CD1c-positive myeloid dendritic cell (primary cell): ENCODE results near the gene MAP3K6.
"Not testable (repeated sequence)": the region's sequence is repeated elsewhere in the genome, so short reads cannot be mapped to it uniquely, and the experiment has no call there.

ENCODE experiments used
- DNase-seq: peaks from one replicate; pipeline ENCODE4 v3.0.0-alpha.2; 2016; ENCODE audit errors: extremely low spot score

MAP3K6 gene

GRCh38 chr1:27366411-27367159 lies at the start of gene MAP3K6:
MAP3K6 (minus strand) TSS chr1:27366961; CDS start chr1:27366597, 364 bp downstream.
- peak; percentile 52 for DNase-seq

GRCh38 chr1:27414091-27414490 lies 47.3 kb upstream of the MAP3K6 start:
- DNase-seq = no peak

- DNase-seq = no peak
Observed at GRCh38 chr1:27413004-27413403, 46.2 kb upstream of the MAP3K6 start.

GRCh38 chr1:27412502-27412901 lies 45.7 kb upstream of the MAP3K6 start:
- no peak for DNase-seq

- no peak for DNase-seq
Observed at GRCh38 chr1:27410709-27411108, 43.9 kb upstream of the MAP3K6 start.

GRCh38 chr1:27409669-27410068 lies 42.9 kb upstream of the MAP3K6 start:
- DNase-seq = no peak

- DNase-seq = no peak
Observed at GRCh38 chr1:27408151-27408550, 41.4 kb upstream of the MAP3K6 start.

GRCh38 chr1:27406791-27407190 lies 40.0 kb upstream of the MAP3K6 start:
- DNase-seq = not testable (repeated sequence)

GRCh38 chr1:27406362-27406680 lies 39.6 kb upstream of the MAP3K6 start:
- no peak for DNase-seq

- DNase-seq = not testable (repeated sequence)
Observed at GRCh38 chr1:27405598-27406361, 39.0 kb upstream of the MAP3K6 start.

GRCh38 chr1:27405074-27405473 lies 38.3 kb upstream of the MAP3K6 start:
- no peak for DNase-seq

GRCh38 chr1:27403931-27404330 lies 37.2 kb upstream of the MAP3K6 start:
- DNase-seq = no peak

- DNase-seq = peak; percentile 50
Observed at GRCh38 chr1:27403065-27403726, 36.4 kb upstream of the MAP3K6 start.

GRCh38 chr1:27402349-27402754 lies 35.6 kb upstream of the MAP3K6 start:
- DNase-seq = peak; percentile 74

GRCh38 chr1:27400963-27401341 lies 34.2 kb upstream of the MAP3K6 start:
- no peak for DNase-seq

GRCh38 chr1:27400082-27400962 lies 33.6 kb upstream of the MAP3K6 start:
- DNase-seq = no peak

- no peak for DNase-seq
Observed at GRCh38 chr1:27399251-27400025, 32.7 kb upstream of the MAP3K6 start.

GRCh38 chr1:27398405-27399149 lies 31.8 kb upstream of the MAP3K6 start:
- DNase-seq = no peak

- DNase-seq = no peak
Observed at GRCh38 chr1:27397749-27398148, 31.0 kb upstream of the MAP3K6 start.

GRCh38 chr1:27397110-27397509 lies 30.3 kb upstream of the MAP3K6 start:
- DNase-seq = no peak
